Renal cortical epithelial cell (primary cell): ENCODE measurements around the gene PAM. TPM values are rescaled to one million over a fixed set of nuclear protein-coding genes. Genes with fewer than 3 reads are reported as not detected.

Experiments used
- DNase-seq: peaks from one replicate; pipeline ENCODE4 v3.0.0-alpha.2; 2011; ENCODE audit warnings: low read depth
- total RNA-seq: library from RNA; depleted of rRNA; stranded (reverse); fragments of >200 nt; gene quantifications from 2 replicates; pipeline ENCODE4 v1.2.3, GENCODE V29; 2014

PAM gene
- total RNA-seq, 1 donor from 2014 or later: 963 TPM

DNA sequence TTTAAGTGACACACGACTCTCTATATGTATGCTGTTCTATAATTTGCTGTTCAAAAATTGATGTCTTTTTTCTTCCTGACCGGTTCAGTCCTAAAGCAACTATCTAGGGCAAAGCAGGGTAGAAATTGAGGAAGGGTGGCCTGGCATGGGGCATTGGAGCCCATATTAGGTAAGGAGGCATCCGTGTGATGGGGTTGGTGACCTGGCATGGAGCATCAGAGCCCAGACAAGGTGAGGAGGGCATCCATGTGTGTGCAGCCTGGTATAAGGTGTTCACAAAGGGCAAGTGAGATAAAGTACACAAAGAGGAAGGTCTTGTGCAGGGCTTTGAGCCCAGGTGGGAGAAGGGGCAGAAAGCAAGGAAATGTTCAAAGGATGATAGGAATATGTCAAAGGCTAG is 104.9 kb downstream of the PAM start:
- no peak for DNase-seq

DNA sequence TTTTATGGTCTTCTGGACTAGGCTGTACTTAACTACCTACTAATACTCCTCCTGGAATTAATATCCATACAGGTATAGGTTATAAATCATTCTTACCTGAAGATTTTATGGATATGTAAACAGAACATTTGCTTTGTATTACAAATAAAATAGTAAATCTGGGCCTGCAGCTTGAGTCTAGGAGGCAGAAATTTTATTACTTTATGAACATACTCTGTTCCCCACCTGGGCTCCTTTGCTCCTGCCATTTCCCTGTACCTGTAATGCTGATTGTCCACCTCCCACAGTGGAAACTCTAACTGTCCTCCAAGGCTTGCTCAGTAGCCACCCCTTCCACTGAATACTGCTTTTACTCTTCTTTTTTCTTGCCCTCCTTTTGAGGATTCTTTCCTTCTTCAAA is 108.0 kb downstream of the PAM start:
- DNase-seq: no peak

DNA sequence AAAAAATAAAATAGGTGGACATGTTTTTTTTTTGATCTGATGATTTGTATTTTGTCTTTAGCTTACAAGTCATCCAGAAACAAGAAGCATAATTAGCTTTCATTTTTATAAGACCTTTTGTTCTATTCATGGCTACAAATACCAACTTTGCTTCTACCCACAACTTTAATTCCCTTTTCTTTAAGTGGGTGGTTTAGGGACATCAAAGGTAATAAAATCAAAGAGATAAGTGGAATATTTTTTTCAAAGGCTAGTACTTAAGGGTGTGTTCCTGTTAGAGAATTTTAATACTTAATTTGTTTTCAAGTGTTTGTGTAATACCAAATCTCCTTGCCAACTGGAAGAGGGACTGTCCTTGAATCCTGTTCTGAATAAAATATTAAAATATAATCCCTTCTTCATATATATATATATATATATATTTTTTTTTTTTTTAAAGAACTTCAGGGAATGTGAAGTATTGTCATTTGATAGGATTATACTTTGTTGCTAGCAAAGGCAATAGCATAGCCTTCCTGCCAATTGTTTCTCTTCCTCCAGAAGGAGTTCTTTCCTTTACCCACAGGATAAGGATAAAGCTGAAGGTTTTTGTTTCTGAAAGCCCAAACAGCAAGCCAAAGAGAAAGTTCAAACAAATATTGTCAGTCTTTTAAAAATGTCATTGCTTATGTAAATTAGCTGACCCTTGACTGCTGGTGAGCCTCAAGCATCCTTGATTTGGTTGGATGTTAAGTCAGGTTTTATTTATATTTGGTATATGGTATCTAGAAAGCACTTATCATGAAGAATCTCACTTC is 108.9 kb downstream of the PAM start:
- peak; percentile 21 for DNase-seq

DNA sequence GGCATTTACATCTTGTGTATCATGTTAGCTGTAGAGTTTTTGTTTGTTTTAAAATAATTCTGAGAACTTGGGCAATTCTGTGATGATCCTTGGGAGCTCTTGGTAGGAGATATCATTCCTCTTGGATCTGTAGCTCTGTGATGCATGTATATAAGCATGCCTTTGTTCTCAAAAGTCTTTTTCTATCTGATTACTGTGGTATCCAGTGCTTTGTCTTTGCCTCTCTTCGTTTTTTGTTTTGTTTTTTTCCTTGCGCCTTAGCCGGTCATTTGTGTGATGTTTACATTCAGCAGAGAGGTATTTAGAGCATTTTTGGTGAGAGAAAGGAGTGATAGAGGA is 110.0 kb downstream of the PAM start:
- DNase-seq: peak; percentile 32

DNA sequence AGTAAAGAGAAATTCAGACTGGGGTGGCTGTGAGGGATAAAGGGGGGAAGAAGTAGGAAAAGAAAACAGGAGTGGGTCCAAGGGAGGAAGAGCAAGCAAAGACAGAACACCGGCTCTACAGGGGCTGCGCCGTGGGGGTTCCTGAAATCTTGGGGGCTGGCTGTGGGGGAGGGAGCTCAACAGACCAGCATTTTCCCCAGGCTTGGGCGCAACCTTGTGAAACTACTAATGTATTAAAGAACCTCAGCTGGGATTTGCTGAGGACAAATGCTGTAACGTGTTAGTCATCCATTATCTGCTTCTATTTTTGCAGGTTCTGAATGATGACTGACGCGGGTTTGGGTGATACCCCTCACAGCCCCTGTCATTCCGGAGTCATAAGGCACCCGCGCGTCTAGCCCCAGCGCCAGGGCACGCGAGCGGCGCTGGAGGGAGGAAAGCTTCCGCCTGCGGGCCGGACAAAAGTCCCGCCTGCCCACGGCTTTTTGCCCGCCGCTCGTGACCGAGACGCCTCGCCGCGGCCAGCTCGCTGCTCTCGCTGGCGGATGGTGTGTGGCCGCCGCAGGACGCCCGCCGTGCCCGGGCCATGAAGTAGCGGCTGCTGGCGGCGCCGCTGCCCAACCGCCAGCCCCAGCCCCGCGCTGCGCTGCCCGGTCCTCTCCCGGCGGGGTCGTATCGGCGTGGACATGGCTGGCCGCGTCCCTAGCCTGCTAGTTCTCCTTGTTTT is 110.6 kb downstream of the PAM start:
- peak; percentile 86 for DNase-seq

DNA sequence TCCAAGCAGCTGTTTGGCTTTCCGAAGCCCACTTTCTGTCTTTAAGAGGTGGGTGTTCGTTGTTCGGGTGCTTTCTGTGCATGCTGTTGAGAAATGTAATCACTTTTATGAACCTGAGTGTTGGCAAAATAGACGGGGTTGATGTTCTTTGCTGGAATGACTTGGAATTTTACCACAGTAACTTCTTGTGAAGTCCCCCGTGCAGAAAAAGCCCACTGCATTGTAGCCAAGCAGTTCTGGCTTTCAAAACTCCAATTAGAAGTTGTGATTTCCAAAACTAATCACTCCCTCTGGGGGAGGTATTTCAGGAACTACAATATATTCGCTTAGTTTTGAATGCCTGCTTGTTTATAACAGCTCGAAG is 111.1 kb downstream of the PAM start:
- DNase-seq: peak; percentile 20

DNA sequence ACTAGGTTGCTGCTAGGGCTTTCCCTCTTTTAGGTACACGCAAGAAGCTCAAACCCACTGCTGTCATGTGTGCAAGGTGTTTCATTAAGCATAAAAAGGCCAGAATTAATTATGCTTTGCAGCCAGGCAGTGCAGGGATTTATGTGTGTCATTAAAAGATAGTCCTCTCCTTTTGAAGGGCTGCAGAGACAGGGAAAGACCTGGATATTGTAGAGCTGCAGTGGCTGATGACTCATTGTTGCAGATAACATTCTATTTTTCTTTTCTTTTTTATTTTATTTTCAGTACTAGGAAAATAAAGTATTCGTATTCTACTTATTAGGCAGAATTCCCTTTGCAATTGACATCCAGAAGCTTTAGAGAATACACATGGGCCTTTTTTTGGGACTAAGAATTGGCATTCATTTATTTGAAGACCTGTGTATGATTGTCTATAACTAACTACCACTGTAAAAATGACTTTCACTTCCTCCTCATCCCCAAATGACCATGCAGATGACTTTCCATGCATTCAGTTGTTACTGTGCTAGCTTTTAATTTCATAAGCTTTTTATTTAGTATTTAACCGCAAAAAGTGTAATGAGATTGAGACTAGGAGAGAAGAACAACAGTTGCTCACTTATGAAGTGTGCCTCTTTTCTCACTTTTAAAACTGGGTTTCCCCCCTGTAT is 113.0 kb downstream of the PAM start:
- DNase-seq: peak; percentile 18

DNA sequence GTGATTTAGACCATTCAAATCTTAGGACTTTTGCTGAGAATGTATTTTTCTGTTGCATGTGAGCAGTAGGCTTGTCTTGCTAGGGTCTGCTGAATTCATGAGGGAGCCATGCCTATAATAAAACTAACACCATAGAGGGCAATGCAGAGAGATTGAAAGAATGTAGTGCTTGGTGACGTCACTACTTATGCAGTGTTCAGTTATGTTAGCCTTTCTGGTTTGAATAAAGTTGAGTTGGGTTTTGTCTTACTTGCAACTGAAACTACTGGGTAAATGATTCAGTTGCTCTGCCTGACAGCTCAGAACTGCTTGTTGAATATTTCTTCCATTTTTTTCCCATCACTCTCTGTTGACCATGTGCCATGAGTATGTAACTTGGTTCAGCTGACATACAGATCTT is 114.1 kb downstream of the PAM start:
- DNase-seq: no peak

DNA sequence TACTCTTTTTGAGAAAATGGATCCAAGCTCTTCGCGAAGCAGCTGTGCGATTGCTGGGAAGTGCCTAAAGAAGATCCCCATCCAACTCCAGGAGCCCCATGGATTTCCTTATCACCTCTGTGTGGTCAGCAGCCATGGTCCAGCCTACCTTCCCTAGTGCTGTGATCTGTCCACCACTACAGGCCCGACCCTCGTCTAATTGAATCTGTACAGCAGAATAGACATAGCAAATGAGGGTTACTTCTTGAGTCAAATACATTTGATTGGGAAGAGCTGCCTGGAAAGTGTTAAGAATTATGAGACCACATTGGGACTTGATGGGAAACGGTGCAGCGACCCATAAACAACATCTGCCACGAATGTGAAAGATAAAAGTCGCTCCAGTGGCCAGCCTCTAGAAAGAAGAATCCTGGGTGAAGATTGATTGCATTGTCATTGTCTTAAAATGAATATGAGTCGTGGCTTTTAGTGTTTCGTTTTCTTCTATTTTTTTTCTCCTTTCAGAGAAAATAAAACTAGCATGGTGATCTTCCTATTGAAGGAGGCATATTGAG is 118.4 kb downstream of the PAM start:
- DNase-seq: no peak

DNA sequence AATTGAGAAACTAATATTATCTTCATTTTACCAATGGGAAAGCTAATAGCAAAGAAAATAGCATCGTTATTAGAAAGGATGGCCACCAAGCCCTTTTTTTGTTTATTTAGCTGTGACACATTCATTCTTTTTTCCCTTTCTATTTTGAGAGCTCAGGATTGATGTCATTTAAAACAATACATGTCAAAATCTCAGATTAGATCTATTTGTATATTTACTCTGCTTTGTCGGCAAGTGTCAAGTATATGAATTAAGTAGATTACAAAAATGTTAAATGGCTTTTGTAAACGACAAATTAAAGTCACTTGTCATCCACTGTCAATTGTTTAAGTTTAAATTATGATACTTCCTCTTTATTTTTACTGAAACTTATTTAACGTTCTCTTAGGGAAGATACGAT is 118.9 kb downstream of the PAM start:
- DNase-seq: no peak

DNA sequence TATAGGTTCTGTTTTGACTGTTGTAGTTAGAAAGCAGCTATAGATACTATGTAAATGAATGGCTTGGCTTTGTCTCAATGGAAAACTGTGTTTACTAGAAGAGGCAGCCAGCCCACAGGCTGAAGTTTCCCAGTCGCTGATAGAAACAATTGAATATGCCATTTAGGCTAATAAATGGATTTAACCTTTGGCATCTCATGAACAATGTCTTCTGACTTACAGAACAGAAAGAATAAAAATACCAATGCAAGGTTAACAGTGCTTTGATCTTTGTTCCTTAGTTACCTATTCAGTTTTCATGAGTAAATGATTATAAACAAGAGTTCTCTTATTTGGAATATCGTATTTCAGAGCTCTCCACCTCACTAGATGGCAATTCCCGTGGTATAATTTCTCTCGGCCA is 120.6 kb downstream of the PAM start:
- DNase-seq: peak; percentile 93

DNA sequence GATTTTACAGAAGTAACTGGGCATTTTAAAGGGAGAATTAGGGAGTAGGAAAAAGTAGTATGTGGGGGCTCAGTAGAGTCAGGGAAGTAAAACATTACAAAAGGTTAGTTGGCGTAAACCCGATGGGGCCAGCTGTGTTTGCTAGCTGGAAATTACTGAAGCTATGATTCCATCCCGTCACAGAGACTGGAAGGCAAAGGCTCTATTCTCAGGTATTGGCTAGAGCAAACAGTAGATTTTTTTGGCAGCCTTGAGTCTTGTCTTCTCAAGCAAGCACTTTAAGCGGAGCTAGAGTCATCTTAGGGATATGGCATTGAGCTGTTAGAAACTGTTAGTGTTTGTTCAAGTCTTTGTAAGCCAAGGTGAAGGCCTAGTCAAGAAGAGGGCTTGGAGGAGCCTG is 121.5 kb downstream of the PAM start:
- DNase-seq: no peak

DNA sequence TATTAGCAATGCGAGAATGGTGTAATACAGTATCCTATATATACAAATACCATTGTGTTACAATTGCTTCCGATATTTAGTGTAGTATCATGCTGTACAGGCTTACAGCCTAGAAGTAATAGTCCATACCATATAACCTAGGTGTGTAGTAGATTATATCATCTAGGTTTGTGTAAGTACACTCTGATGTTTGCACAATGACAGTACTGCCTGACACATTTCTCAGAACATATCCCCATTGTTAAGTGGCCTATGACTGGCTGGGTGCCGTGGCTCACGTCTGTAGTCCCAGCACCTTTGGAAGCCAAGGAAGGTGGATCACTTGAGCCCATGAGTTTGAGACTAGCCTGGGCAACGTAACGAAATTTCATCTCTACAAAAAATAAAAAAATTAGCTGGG is 124.6 kb downstream of the PAM start:
- DNase-seq: no peak

DNA sequence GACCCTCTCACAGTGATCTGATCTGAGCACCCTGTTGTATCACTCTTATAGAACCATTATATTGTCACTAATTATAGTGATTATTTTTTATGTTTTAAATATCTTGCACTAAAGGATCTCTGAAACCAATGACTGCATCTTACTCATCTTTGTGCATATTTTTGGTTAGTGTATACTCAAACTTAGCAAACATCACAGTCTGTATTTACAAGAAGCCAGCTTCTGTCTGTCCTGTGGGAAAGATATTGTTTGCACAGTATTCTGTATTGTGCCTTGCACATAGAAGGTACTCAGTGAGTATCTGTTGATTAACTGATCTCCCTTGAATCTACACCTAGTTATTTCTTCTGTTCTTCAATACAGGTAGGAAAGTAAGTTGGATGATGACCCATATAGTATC is 131.5 kb downstream of the PAM start:
- DNase-seq: no peak

DNA sequence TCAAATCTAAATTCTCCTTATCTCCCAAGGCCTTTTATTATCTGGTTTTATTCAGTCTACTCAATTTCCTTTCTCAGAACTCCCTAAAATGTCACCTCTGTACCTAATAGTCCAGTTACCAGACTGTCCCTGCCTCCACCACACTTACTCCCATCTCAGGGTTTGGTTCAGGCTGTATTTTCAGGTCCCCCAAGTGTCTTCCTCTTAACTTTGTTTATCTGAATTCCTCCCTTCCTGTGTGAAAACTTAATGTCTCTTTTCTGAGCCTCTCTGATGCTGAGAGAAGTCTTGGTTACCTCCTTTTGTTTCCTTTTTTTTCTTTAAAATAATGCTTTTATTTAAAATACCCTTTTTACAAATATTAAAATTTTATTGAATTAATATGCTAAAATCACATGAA is 133.4 kb downstream of the PAM start:
- no peak for DNase-seq

DNA sequence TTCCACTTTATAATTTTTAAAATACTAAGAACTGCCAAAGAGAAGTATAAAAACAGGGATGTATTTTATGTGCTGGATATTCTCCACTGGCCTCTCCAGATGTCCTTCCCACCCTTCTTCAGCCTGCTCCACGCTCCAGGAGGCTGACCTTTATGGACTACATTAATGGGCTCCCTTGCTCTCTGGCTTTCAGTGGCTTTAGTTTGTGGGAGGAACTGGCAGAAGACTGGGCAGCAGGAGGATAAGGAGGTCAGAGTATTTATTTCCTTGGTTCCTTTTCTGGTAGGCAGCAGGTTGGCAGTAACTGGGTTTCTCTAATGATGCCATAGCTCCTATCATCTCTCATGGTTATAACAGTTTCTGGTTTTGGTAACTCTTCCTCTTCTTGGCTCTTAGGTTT is 133.9 kb downstream of the PAM start:
- no peak for DNase-seq

DNA sequence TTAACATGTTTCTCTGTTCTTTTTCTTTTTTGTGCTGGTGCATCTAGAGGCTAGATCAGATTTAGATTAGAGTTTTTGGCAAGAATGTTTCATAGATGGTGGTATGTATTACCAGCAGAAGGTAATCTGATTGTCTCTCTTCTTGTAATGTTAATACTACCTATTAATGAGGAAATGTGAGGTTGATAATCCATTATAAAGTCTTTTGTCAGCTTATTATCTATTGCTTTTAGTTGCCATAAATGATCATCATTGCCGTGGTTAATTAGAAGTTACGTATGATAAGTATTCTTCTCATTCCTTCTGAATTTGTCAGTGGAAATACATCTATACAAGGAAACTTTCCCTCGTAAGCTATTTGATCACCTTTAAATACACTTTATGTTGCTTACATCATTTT is 135.0 kb downstream of the PAM start:
- DNase-seq: no peak

DNA sequence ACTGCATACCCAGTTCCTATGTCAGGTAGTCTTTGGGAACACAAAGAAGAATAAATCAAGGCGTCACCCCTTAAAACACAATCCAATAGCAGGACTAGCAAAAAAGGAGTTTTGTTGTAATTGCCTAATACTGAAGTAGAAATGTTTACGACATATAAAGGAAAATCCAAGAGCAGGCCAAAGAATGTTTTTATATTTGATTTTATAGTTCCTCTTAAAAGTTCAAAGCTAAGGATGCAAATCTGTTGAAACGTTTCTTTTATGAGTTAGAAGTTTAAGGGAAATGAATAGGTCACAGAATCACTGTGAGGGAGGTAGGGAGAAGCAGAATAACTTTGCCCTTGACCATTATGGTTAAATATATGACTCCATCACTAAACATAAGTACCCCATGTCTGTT is 136.1 kb downstream of the PAM start:
- no peak for DNase-seq

DNA sequence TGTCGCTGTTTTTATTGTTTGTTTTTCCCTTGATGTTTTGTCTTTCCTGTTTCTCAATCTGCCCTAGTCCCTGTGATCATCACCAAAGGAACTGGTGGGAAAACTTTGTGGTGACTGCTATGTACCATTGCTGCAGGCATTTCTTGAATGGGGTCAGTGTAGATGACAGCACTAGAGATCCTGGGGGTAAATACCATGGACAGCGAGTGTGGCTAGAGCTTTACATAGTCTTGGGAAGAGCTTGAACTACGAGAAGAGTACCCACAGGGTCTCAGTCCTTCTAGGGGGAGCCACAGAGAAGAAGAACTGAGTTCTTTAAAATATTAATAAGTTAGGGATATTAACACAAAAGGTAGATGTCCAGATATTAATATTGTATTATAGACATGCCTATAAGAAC is 138.8 kb downstream of the PAM start:
- DNase-seq: no peak

DNA sequence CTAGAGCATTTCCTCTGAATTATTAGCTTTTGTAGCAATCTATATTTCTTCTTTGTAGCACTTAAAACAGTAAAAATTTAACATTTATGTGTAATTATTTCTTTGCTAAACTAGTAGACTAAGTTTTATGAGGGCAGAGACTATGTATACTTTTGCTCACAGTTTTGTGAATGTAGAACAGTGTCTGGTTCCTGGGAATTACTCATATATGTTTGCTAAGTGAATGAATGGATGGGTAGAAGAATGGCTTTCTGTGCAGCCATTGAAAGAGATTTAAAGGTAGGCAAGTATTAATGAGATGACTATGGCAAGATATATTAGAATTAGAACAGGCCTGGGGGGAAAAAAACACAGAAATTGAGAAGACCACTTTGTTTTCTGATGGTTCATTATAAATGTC is 140.1 kb downstream of the PAM start:
- no peak for DNase-seq

DNA sequence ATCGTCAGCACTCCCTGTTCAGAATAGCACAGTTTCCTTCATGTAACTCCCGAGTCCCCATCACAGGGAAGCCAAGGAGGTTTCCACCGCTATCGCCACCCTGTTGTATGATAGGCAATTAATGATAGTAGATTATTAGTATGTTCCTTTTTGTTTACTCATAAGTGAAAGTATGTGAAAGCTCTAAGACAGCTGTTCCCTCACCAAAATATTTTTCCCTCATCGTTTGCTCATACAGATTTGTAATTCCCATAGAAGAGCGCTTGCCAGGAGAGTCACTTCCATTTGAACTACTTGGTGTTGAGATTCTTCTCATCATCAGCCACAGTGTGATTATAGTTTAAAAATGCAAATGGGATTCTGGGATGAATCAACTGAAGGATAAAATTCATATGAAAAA is 140.9 kb downstream of the PAM start:
- DNase-seq: no peak

DNA sequence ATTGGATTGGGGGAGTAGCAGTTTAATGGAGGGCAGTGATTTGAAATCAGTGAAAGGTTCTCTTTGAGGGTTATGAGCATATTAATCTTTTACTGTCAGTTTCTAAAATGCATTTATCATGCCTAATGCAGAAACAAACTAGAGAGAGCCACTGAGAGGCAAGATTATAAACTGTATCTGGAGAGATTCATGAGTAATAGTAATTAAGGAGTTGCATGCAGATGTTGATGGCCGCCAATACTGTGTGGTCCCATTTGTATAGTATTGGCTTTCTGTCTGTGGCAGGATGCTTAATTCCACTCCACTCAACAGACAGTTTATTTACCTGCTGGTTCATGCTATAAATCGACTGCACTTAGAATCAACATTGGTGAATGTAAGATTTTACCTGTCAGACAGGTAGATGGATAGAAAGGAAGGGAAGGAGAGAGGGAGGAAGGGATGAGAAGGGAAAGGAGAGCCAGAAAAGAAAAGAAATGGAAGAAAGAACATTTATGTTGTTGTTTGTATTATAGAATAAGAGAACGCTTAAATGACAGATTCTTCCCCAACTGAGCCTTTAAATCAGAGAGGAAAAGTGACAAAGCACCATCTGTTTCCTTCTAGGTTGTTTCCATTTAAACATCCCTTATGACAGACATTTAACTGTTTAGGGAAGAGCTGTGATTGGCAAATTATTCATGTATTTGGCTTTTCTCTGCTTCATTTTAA is 146.5 kb downstream of the PAM start:
- DNase-seq: no peak
